PFSK-1 (cell line): ENCODE results near the gene ANO10.

Source experiments
- POLR2AphosphoS5 ChIP-seq: IDR thresholded peaks from 2 replicates; pipeline ENCODE4 v1.6.1; 2012; ENCODE audit warnings: low read depth, mild to moderate bottlenecking, control low read depth, low read length, moderate library complexity
- TAF1 ChIP-seq: IDR thresholded peaks from 2 replicates; pipeline ENCODE4 v1.6.1; 2012; ENCODE audit warnings: low read length, control low read depth, borderline replicate concordance; ENCODE audit not compliant: insufficient read depth
- TF ChIP-seq, protein P1 (sequence below), 2 experiments: IDR thresholded peaks; 2 replicates each; pipeline versions ENCODE4 v1.6.1 to v1.8.0; 2011 to 2012; ENCODE audit warnings: low read depth in 2 of 2, low read length in 2 of 2, control low read depth in 1 of 2, inconsistent platforms in 1 of 2, mild to moderate bottlenecking in 1 of 2, moderate library complexity in 1 of 2; ENCODE audit not compliant: insufficient read depth in 1 of 2

DNA sequence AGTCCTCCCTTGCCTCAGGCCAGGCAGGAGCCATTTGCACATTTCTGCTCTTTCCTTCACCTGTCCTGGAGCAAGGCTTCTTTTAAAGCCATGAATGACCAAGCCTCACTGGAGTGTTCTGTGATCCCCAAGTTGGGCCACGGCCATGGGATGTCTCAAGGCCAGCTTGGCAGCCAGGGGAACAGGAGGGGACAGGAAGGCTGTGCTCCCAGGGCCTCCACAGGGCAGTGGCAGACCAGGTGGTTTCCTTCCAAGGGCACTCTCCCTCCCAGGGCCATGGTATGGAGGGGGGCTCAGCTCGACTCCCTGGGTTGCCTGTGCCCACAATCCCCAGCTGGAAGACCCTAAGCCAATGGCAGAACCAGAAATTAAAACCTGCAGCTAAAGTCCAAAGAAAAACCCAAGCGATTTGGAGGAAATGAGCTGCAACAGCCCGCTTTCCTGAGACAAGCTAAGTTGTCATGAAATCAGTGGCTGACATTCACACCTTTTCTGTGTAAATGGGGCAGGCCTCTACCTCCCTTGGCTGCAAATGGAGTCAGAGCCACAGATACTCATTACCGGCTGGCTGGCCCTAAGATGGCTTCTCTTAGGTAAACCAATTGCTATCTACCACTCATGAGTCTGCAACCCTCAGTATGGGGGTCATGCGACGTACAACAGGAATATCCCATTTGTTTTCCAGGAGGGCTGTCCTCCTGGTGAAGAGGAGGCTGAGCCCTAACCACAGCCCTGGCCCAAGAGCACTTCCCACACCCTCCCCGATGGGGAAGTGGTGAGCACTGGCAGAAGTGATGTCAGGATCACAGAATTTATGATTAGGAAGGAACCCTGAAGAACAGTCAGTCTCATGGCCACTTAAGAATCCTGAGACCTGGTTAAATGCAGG is 252.2 kb downstream of the ANO10 start:
- TF ChIP-seq, protein P1, sequence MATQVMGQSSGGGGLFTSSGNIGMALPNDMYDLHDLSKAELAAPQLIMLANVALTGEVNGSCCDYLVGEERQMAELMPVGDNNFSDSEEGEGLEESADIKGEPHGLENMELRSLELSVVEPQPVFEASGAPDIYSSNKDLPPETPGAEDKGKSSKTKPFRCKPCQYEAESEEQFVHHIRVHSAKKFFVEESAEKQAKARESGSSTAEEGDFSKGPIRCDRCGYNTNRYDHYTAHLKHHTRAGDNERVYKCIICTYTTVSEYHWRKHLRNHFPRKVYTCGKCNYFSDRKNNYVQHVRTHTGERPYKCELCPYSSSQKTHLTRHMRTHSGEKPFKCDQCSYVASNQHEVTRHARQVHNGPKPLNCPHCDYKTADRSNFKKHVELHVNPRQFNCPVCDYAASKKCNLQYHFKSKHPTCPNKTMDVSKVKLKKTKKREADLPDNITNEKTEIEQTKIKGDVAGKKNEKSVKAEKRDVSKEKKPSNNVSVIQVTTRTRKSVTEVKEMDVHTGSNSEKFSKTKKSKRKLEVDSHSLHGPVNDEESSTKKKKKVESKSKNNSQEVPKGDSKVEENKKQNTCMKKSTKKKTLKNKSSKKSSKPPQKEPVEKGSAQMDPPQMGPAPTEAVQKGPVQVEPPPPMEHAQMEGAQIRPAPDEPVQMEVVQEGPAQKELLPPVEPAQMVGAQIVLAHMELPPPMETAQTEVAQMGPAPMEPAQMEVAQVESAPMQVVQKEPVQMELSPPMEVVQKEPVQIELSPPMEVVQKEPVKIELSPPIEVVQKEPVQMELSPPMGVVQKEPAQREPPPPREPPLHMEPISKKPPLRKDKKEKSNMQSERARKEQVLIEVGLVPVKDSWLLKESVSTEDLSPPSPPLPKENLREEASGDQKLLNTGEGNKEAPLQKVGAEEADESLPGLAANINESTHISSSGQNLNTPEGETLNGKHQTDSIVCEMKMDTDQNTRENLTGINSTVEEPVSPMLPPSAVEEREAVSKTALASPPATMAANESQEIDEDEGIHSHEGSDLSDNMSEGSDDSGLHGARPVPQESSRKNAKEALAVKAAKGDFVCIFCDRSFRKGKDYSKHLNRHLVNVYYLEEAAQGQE (IDR thresholded peaks at IDR 0.05; ENCODE audit: insufficient read depth in 1 of 2, low read depth in 2 of 2, low read length in 2 of 2) = no peak
- TF ChIP-seq TAF1 = no peak
- no peak for TF ChIP-seq POLR2AphosphoS5
